Esophagus muscularis mucosa (tissue), 3 donors: ENCODE results near the gene IRS1.

Experiments used
- POLR2A ChIP-seq: fragments of 450-650 bp; IDR thresholded peaks from one replicate; pipeline ENCODE4 v1.6.1; 2017; ENCODE audit warnings: antibody characterized with exemption, moderate library complexity, mild to moderate bottlenecking, low read depth
- POLR2AphosphoS5 ChIP-seq, 2 donors: sonication (generic); formaldehyde crosslinking; IDR thresholded peaks; one replicate each; pipeline ENCODE4 v1.6.1; 2017; ENCODE audit warnings: antibody characterized with exemption in 2 of 2
- TF ChIP-seq, protein P1 (sequence below), 3 experiments: fragments of 200-600 bp in 2 of 3; fragments of 450-650 bp in 1 of 3; sonication (generic) in 2 of 3; IDR thresholded peaks; one replicate each; pipeline ENCODE4 v1.5.1; 2017 to 2019; ENCODE audit warnings: antibody characterized with exemption in 3 of 3, mild to moderate bottlenecking in 2 of 3, moderate library complexity in 1 of 3

DNA sequence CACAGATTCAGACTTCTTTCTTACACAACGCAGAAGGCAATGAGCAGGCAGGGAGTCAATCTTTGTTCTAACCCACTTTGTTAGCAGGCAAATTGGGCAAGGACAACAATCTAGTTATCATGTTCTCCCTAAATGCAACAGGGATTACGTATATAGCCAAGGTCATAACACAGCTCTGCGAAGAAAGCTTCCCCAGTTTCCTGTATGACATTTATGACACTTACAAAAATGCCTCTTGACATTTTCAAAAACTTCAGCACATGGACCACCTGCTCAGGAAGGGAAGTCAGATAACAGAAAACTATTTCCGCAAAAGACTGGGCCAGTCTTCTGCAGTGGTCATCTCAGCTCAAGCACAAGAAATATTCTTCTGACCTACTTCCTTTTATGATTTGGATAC lies 106.1 kb downstream of the IRS1 start:
- TF ChIP-seq POLR2AphosphoS5 (IDR thresholded peaks at IDR 0.05) (no peak), POLR2A (no peak)
- TF ChIP-seq, protein P1, sequence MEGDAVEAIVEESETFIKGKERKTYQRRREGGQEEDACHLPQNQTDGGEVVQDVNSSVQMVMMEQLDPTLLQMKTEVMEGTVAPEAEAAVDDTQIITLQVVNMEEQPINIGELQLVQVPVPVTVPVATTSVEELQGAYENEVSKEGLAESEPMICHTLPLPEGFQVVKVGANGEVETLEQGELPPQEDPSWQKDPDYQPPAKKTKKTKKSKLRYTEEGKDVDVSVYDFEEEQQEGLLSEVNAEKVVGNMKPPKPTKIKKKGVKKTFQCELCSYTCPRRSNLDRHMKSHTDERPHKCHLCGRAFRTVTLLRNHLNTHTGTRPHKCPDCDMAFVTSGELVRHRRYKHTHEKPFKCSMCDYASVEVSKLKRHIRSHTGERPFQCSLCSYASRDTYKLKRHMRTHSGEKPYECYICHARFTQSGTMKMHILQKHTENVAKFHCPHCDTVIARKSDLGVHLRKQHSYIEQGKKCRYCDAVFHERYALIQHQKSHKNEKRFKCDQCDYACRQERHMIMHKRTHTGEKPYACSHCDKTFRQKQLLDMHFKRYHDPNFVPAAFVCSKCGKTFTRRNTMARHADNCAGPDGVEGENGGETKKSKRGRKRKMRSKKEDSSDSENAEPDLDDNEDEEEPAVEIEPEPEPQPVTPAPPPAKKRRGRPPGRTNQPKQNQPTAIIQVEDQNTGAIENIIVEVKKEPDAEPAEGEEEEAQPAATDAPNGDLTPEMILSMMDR (IDR thresholded peaks at IDR 0.05): no peak
